ENCODE data around the gene TYK2.
A peak's percentile ranks its signal among the peaks of the same experiment; 100 is the strongest.

Gene TYK2

GRCh38 chr19:10403137-10404021, 23.0 kb upstream of the TYK2 start, which contains the start of gene CDC37 (continued):
- no peak for TF ChIP-seq ZNF121 (tag by site-specific recombination; IDR thresholded peaks at IDR 0.05)
- TF ChIP-seq ZNF785 (tag by site-specific recombination; IDR thresholded peaks at IDR 0.05), result no peak
- TF ChIP-seq ZNF555 (tag by site-specific recombination; conservative IDR thresholded peaks at IDR 0.05), result no peak
- no peak for TF ChIP-seq ZNF362 (tag by site-specific recombination; IDR thresholded peaks at IDR 0.05)
- peak; percentile 21; the same call in 1 of the 2 replicates for TF ChIP-seq OVOL3 (tag by site-specific recombination; IDR thresholded peaks at IDR 0.05)
- TF ChIP-seq ZNF280C (tag by site-specific recombination; IDR thresholded peaks at IDR 0.05), result no peak
- TF ChIP-seq ZNF530 (tag by site-specific recombination; IDR thresholded peaks at IDR 0.05; ENCODE audit: low read depth), result no peak
- TF ChIP-seq ZNF768 (tag by site-specific recombination; IDR thresholded peaks at IDR 0.05), result no peak
- TF ChIP-seq ZNF169 (tag by site-specific recombination; IDR thresholded peaks at IDR 0.05), result no peak
- peak; percentile 95 for TF ChIP-seq GLIS1 (tag by site-specific recombination; IDR thresholded peaks at IDR 0.05)
- TF ChIP-seq OSR2 (tag by site-specific recombination; IDR thresholded peaks at IDR 0.05), result no peak
- peak; percentile 96 for TF ChIP-seq ZNF18 (tag by site-specific recombination; IDR thresholded peaks at IDR 0.05)
- no peak for TF ChIP-seq RBAK (tag by site-specific recombination; IDR thresholded peaks at IDR 0.05)
- no peak for TF ChIP-seq ZNF157 (tag by site-specific recombination; IDR thresholded peaks at IDR 0.05)
- 0 out of 2 replicates have a peak, but pooled peaks have one; percentile 14 for TF ChIP-seq ZEB2 (tag by site-specific recombination; IDR thresholded peaks at IDR 0.05)
- TF ChIP-seq ZNF514 (tag by site-specific recombination; IDR thresholded peaks at IDR 0.05), result no peak
- no peak for TF ChIP-seq ZNF777 (tag by site-specific recombination; IDR thresholded peaks at IDR 0.05; ENCODE audit: borderline replicate concordance)
- TF ChIP-seq ZNF692 (tag by site-specific recombination; IDR thresholded peaks at IDR 0.05), result peak; percentile 80
- TF ChIP-seq ZNF488 (tag by site-specific recombination; IDR thresholded peaks at IDR 0.05), result no peak
- no peak for TF ChIP-seq ZNF843 (tag by site-specific recombination; IDR thresholded peaks at IDR 0.05)
- 0 out of 2 replicates have a peak, but pooled peaks have one; percentile 29 for TF ChIP-seq ZNF513 (tag by site-specific recombination; IDR thresholded peaks at IDR 0.05)
- no peak for TF ChIP-seq HOXC10 (CRISPR knock-in tag; IDR thresholded peaks at IDR 0.05)
- peak; percentile 90 for TF ChIP-seq SP3 (tag by site-specific recombination; IDR thresholded peaks at IDR 0.05)
- TF ChIP-seq AEBP2 (tag by site-specific recombination; IDR thresholded peaks at IDR 0.05; ENCODE audit: borderline replicate concordance), result no peak
- no peak for TF ChIP-seq ZNF792 (tag by site-specific recombination; IDR thresholded peaks at IDR 0.05)
- TF ChIP-seq ZNF776 (tag by site-specific recombination; IDR thresholded peaks at IDR 0.05; ENCODE audit: borderline replicate concordance), result no peak
- no peak for TF ChIP-seq ZNF626 (tag by site-specific recombination; IDR thresholded peaks at IDR 0.05)
- peak; percentile 78; the same call in 1 of the 2 replicates for TF ChIP-seq ZFP69B (tag by site-specific recombination; IDR thresholded peaks at IDR 0.05)

Data from HEK293 (cell line).